SU-DHL-6 (cell line): ENCODE results near the gene STK16.

ENCODE experiments used
- H2AFZ ChIP-seq: fragments of 200-600 bp; sonication (generic); 2 replicates; pipeline ENCODE4 v1.6.1; 2014; ENCODE audit warnings: low read depth, mild to moderate bottlenecking, moderate library complexity, mixed read lengths, antibody characterized with exemption, low read length; ENCODE audit not compliant: severe bottlenecking
- H3F3A ChIP-seq: fragments of 200-600 bp; shearing (Covaris generic); 2 replicates; pipeline ENCODE4 v1.6.0; 2016; ENCODE audit warnings: antibody characterized with exemption, mild to moderate bottlenecking; ENCODE audit not compliant: insufficient read depth
- H3K27ac ChIP-seq: fragments of 200-600 bp; sonication (generic); 2 replicates; pipeline ENCODE4 v1.5.1; 2016; ENCODE audit warnings: low read depth, mild to moderate bottlenecking, low read length, moderate library complexity, mixed read lengths
- H3K27me3 ChIP-seq: fragments of 200-600 bp; sonication (generic), shearing (Covaris generic); 2 replicates; pipeline ENCODE4 v1.6.0; 2014; ENCODE audit warnings: mild to moderate bottlenecking, low read length
- H3K36me3 ChIP-seq: fragments of 200-600 bp; sonication (generic); 2 replicates; pipeline ENCODE4 v1.6.1; 2014; ENCODE audit warnings: mild to moderate bottlenecking, low read length, mixed read lengths
- H3K4me2 ChIP-seq: fragments of 300-600, 200-600 bp; shearing (Covaris generic), sonication (generic); 2 replicates; pipeline ENCODE4 v1.6.0; 2014; ENCODE audit warnings: low read length, low read depth, mild to moderate bottlenecking; ENCODE audit not compliant: poor library complexity, severe bottlenecking
- H3K4me3 ChIP-seq: fragments of 200-600 bp; sonication (generic); 2 replicates; pipeline ENCODE4 v1.5.1; 2014; ENCODE audit warnings: antibody characterized with exemption, low read length, mild to moderate bottlenecking, mixed read lengths; ENCODE audit not compliant: insufficient read depth, poor library complexity, severe bottlenecking
- H3K79me2 ChIP-seq: fragments of 200-600 bp; sonication (generic); 2 replicates; pipeline ENCODE4 v1.6.1; 2014; ENCODE audit warnings: mild to moderate bottlenecking, low read length, moderate library complexity; ENCODE audit not compliant: insufficient read depth
- H3K9ac ChIP-seq: fragments of 200-600 bp; sonication (generic); 2 replicates; pipeline ENCODE4 v1.7.0; 2014; ENCODE audit warnings: mild to moderate bottlenecking, low read length
- H3K9me2 ChIP-seq: fragments of 200-600 bp; sonication (generic); replicated peaks from 2 replicates; pipeline ENCODE4 v1.6.1; 2014; ENCODE audit warnings: low read length; ENCODE audit not compliant: insufficient read depth
- H3K9me3 ChIP-seq: fragments of 200-600 bp; sonication (generic); 2 replicates; pipeline ENCODE4 v1.6.1; 2014; ENCODE audit warnings: low read length, mixed read lengths; ENCODE audit not compliant: insufficient read depth
- H4K20me1 ChIP-seq: fragments of 200-600 bp; sonication (generic); 2 replicates; pipeline ENCODE4 v1.6.1; 2014; ENCODE audit warnings: low read depth, mild to moderate bottlenecking, antibody characterized with exemption, low read length, moderate library complexity, mixed read lengths
- CTCF ChIP-seq: fragments of 200-600 bp; sonication (generic); IDR thresholded peaks from one replicate; pipeline ENCODE4 v1.5.1; 2017; ENCODE audit warnings: antibody characterized with exemption, mild to moderate bottlenecking, low read length, moderate library complexity; ENCODE audit not compliant: insufficient read depth, poor library complexity, severe bottlenecking
- EZH2phosphoT487 ChIP-seq: fragments of 200-600 bp; sonication (generic), shearing (Covaris generic); conservative IDR thresholded peaks from 2 replicates; pipeline ENCODE4 v1.6.1; 2018; ENCODE audit warnings: mild to moderate bottlenecking, antibody characterized with exemption, low read length, moderate library complexity, mixed read lengths

STK16 gene

GRCh38 chr2:219294356-219295351 is 49.4 kb downstream of the STK16 start:
- Histone ChIP-seq H3K4me3 (peak overlapping the region; percentile 26), H3F3A (no peaks in the 10 kb centered on the region), H3K36me3 (no peaks in the 10 kb centered on the region), H3K79me2 (no peaks in the 10 kb centered on the region), H4K20me1 (no peaks in the 10 kb centered on the region), H3K9me3 (no peaks in the 10 kb centered on the region), H3K9me2 (no peaks in the 10 kb centered on the region), H3K27ac (no peak overlapping the region), H3K27me3 (no peaks in the 10 kb centered on the region), H3K4me2 (peak overlapping the region; percentile 57), H2AFZ (peak overlapping the region; percentile 86), H3K9ac (peak overlapping the region; percentile 54)
- TF ChIP-seq CTCF = peak; percentile 97
- TF ChIP-seq EZH2phosphoT487 = no peak

GRCh38 chr2:219296142-219296541 is 50.9 kb downstream of the STK16 start:
- no peak overlapping the region for H3K9ac ChIP-seq
- H3K9me3 ChIP-seq = no peaks in the 10 kb centered on the region
- no peak overlapping the region for H3K27ac ChIP-seq
- no peak overlapping the region for H3K4me2 ChIP-seq
- H3K9me2 ChIP-seq = no peaks in the 10 kb centered on the region
- H2AFZ ChIP-seq = no peak overlapping the region
- TF ChIP-seq CTCF (no peak), EZH2phosphoT487 (no peak)
- no peaks in the 10 kb centered on the region for H4K20me1 ChIP-seq
- H3K79me2 ChIP-seq = no peaks in the 10 kb centered on the region
- H3F3A ChIP-seq = no peaks in the 10 kb centered on the region
- no peaks in the 10 kb centered on the region for H3K27me3 ChIP-seq
- H3K36me3 ChIP-seq = no peaks in the 10 kb centered on the region
- no peak overlapping the region for H3K4me3 ChIP-seq

GRCh38 chr2:219296631-219297391 is 51.5 kb downstream of the STK16 start:
- TF ChIP-seq EZH2phosphoT487 (no peak), CTCF (no peak)
- Histone ChIP-seq H4K20me1 (no peaks in the 10 kb centered on the region), H2AFZ (no peak overlapping the region), H3K36me3 (no peaks in the 10 kb centered on the region), H3K9me2 (no peaks in the 10 kb centered on the region), H3K27ac (no peak overlapping the region), H3F3A (no peaks in the 10 kb centered on the region), H3K79me2 (no peaks in the 10 kb centered on the region), H3K4me2 (no peak overlapping the region), H3K9ac (no peak overlapping the region), H3K4me3 (no peak overlapping the region), H3K27me3 (no peaks in the 10 kb centered on the region), H3K9me3 (no peaks in the 10 kb centered on the region)
